CD1c-positive myeloid dendritic cell (primary cell): ENCODE measurements around the gene BORCS8.
"Not testable (repeated sequence)": the region's sequence is repeated elsewhere in the genome, so short reads cannot be mapped to it uniquely, and the experiment has no call there.

Source experiments
- DNase-seq: peaks from one replicate; pipeline ENCODE4 v3.0.0-alpha.2; 2016; ENCODE audit errors: extremely low spot score

Gene BORCS8

GRCh38 chr19:19192078-19192882 is at the start of gene BORCS8, which contains the start of gene RFXANK:
Gene BORCS8, minus strand, starts transcription at chr19:19192152. Its CDS starts 35 bp downstream, at chr19:19192117.
Gene RFXANK, plus strand, starts transcription at chr19:19192258. Its CDS starts 1,689 bp downstream, at chr19:19193947.
- DNase-seq: peak; percentile 100

DNA sequence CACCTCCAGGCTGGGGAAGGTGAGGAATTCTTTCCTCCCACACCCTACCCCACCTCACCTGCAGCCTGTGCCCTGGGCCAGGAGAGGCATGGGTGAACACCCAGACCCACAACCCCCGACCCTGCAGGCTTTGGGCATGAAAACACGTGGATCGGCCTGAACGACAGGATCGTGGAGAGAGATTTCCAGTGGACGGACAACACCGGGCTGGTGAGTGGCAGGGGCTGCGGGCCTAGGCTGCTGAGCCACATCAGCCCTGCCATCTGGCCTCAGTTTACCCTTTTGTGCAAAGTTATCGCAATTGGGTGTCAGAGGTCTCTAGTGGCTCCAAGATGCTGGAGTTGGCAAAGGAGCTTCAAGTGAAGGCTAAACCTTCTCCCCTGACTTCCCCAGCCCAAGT is 48.5 kb upstream of the BORCS8 start:
- DNase-seq: no peak

- no peak for DNase-seq
Observed at GRCh38 chr19:19239675-19240074, 47.7 kb upstream of the BORCS8 start.

DNA sequence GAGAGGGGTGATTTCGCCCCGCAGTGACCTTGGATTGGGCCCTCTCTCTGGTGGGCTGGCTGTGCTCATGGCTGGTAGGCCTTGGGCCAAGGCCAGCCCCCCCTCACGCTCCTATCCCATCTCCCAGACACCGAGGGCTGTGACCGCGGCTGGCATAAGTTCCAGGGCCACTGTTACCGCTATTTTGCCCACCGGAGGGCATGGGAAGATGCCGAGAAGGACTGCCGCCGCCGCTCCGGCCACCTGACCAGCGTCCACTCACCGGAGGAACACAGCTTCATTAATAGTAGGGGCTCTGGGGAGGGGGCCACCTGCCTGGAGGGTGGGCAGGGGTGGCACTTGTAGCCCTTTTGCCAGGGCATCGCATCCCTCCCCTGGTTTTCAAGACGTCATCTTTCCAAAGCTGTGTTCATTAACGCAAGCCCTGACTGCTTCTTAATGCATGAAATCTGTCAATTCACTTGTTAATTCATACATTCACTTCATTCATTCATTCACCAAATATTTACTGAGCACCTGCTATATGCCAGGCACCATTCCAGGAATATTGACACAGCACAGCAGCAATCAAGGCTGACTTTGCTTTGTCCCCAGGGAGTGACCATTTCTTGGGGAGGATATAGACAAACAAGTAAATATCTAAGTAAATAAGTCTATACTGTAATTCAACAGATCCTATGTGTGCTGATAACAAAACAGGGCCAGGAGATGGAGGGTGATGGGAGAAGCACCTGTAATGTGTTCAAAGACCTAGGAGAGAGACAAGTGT is 46.4 kb upstream of the BORCS8 start:
- no peak for DNase-seq

- DNase-seq: no peak
Observed at GRCh38 chr19:19236173-19236572, 44.2 kb upstream of the BORCS8 start.

- no peak for DNase-seq
Observed at GRCh38 chr19:19234220-19234816, 42.4 kb upstream of the BORCS8 start.

- DNase-seq: no peak
Observed at GRCh38 chr19:19232261-19232721, 40.3 kb upstream of the BORCS8 start.

DNA sequence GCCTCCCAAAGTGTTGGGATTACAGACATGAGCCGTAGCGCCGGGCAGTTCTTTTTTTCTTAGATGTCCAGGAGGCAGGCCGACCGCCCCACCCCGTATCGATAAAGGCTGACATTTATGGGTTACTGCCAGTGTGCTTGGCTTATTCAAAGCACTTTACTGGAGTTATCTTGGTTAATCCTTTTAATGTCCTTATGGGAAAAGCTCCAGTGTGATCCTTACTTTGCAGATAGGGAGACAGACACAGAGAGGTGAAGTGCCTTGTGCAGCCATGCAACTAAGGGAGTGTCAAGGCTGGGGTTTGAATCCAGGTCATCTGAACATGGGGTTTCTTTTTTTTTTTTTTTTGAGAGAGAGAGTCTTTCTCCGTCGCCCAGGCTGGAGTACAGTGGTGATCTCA is 39.0 kb upstream of the BORCS8 start:
- DNase-seq: no peak

DNA sequence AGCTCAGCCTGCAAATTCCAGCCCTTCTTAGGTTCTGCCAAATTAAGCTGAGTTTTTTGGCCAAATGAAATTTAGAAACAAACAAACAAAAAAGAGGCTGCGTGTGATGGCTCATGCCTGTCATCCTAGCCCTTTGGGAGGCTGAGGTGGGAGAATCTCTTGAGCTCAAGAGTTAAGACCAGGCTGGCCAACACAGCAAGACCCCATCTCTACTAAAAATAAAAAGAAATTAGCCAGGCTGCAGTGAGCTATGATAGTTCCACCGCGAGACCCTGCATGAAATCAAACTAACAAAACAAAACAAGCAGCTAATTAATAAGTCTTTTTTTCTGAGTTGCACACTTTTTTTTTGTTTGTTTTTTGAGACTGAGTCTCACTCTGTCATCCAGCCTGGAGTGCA is 37.7 kb upstream of the BORCS8 start:
- DNase-seq: no peak

DNA sequence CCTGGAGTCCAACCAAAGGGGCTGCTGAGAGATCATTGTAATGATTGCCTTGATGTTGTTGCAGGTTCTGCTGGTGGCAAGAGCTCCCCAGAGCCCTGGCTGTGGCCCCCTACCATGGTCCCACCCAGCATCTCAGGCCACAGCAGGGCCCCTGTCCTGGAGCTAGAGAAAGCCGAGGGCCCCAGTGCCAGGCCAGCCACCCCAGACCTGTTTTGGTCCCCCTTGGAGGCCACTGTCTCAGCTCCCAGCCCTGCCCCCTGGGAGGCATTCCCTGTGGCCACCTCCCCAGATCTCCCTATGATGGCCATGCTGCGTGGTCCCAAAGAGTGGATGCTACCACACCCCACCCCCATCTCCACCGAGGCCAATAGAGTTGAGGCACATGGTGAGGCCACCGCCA is 35.3 kb upstream of the BORCS8 start:
- DNase-seq: no peak

DNA sequence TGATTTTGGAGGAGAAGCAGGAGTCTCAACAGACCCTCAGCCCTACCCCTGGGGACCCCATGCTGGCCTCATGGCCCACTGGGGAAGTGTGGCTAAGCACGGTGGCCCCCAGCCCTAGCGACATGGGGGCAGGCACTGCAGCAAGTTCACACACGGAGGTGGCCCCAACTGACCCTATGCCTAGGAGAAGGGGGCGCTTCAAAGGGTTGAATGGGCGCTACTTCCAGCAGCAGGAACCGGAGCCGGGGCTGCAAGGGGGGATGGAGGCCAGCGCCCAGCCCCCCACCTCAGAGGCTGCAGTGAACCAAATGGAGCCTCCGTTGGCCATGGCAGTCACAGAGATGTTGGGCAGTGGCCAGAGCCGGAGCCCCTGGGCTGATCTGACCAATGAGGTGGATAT is 34.7 kb upstream of the BORCS8 start:
- no peak for DNase-seq

- DNase-seq: no peak
Observed at GRCh38 chr19:19226204-19226603, 34.3 kb upstream of the BORCS8 start.

DNA sequence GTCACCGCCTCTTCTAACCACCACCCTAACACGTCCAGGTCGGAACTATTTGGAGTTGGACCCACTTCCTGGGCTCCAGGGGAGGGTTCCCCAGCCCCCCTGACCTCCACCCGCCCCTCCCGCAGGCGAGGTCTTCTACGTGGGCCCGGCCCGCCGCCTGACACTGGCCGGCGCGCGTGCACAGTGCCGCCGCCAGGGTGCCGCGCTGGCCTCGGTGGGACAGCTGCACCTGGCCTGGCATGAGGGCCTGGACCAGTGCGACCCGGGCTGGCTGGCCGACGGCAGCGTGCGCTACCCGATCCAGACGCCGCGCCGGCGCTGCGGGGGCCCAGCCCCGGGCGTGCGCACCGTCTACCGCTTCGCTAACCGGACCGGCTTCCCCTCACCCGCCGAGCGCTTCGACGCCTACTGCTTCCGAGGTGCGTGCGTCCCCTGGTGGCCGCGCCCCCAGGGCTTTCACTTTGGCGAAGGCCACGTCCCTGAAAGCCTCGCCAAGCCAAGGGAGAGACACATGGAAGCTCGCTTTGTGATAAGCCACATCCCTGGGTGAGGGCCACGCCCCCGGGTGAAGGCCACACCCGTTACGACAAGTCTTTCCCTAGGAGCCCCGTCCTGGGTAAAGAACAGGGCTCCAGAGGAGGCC is 33.0 kb upstream of the BORCS8 start:
- DNase-seq: peak; percentile 90

GRCh38 chr19:19224150-19224851 is 32.3 kb upstream of the BORCS8 start:
- DNase-seq: no peak

DNA sequence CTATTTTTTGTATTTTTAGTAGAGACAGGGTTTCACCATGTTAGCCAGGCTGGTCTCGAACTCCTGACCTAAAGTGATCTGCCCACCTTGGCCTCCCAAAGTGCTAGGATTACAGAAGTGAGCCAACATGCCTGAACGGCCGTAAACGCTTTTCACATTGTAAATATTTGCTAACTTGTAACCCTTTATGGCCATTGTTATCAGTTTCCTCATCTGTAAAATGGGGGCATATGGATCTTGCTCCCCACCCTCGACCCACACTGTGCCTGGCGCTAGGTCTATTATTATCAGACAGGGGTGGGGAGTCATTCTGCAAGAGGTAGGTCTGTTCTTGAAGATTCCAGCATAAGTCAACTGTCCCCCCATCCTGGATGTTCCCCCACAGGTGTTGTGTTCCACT is 31.7 kb upstream of the BORCS8 start:
- no peak for DNase-seq

GRCh38 chr19:19223060-19223459 is 31.1 kb upstream of the BORCS8 start:
- DNase-seq: no peak

GRCh38 chr19:19221000-19221399 is 29.0 kb upstream of the BORCS8 start:
- DNase-seq: not testable (repeated sequence)

DNA sequence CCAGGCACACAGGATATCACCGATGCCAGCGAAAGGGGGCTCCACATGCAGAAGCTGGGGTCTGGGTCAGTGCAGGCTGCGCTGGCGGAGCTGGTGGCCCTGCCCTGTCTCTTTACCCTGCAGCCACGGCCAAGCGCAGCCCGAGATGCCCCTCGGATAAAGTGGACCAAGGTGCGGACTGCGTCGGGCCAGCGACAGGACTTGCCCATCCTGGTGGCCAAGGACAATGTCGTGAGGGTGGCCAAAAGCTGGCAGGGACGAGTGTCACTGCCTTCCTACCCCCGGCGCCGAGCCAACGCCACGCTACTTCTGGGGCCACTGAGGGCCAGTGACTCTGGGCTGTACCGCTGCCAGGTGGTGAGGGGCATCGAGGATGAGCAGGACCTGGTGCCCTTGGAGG is 27.0 kb upstream of the BORCS8 start:
- DNase-seq: no peak

GRCh38 chr19:19217099-19217498 is 25.1 kb upstream of the BORCS8 start:
- peak; percentile 3 for DNase-seq

DNA sequence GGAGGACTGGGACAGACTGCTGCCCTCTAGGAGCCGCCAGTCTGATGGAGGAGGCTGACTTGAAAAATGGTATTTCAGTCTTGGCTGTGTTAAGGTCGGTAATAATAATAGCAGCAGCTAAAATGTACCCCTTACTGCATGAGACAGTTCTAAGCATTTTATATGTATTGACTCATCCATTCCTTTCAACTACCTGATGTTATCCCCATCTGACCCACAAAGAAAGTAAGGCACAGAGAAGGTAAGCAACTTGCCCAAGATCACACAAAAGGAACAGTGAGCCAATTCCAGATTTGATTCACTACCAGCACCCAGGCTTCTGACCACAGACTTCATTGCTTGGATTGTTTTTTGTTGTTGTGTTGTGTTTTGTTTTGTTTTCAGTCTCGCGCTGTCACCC is 23.8 kb upstream of the BORCS8 start:
- DNase-seq: no peak

DNA sequence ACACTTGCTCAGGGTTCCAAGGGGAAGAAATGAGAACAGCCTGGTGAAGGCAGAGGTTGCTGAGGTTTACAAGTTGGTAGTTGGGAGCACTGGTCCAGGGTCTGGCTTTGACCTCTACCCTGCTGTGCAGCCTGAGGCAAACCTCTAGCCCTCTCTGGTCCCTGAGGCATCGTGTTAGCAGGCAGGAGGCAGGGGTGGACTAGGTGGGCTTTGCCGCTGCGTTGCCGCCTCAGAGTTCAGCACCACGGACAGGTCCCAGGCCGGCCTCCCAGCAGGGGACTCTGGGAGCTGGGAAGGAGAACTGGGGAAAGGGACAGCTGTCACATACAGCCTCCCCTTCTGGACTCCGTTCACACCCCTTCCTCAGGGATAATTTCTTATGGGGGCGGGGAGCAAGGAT is 22.9 kb upstream of the BORCS8 start:
- DNase-seq: peak; percentile 40

- no peak for DNase-seq
Observed at GRCh38 chr19:19214159-19214490, 22.2 kb upstream of the BORCS8 start.
